HG03469 (cell line): Measurements from ENCODE around the gene GPC5.
"Not testable (repeated sequence)": the region's sequence is repeated elsewhere in the genome, so short reads cannot be mapped to it uniquely, and the experiment has no call there.

Experiments
- ATAC-seq: cut with Tn5 transposase; IDR thresholded peaks from one replicate; pipeline ENCODE4 v1.9.1; 2021; ENCODE audit warnings: mild to moderate bottlenecking, moderate library complexity, moderate number of reproducible peaks; ENCODE audit not compliant: unreplicated experiment

Gene GPC5

GRCh38 chr13:92491839-92492238, 1093.4 kb downstream of the GPC5 start:
- no peak for ATAC-seq

- no peak for ATAC-seq
Observed at GRCh38 chr13:92494915-92495314, 1096.5 kb downstream of the GPC5 start.

- no peak for ATAC-seq
Observed at GRCh38 chr13:92500192-92500591, 1101.8 kb downstream of the GPC5 start.

- no peak for ATAC-seq
Observed at GRCh38 chr13:92510416-92510815, 1112.0 kb downstream of the GPC5 start.

- no peak for ATAC-seq
Observed at GRCh38 chr13:92512852-92513251, 1114.4 kb downstream of the GPC5 start.

GRCh38 chr13:92513672-92514071, 1115.3 kb downstream of the GPC5 start:
- no peak for ATAC-seq

GRCh38 chr13:92514420-92515125, 1116.2 kb downstream of the GPC5 start:
- no peak for ATAC-seq

- ATAC-seq, result not testable (repeated sequence)
Observed at GRCh38 chr13:92516878-92517277, 1118.5 kb downstream of the GPC5 start.

GRCh38 chr13:92518622-92519021, 1120.2 kb downstream of the GPC5 start:
- ATAC-seq, result not testable (repeated sequence)

- no peak for ATAC-seq
Observed at GRCh38 chr13:92530364-92530763, 1131.9 kb downstream of the GPC5 start.

GRCh38 chr13:92535222-92536006, 1137.0 kb downstream of the GPC5 start:
- ATAC-seq, result no peak

GRCh38 chr13:92537471-92537870, 1139.0 kb downstream of the GPC5 start:
- ATAC-seq, result no peak

- ATAC-seq, result no peak
Observed at GRCh38 chr13:92538164-92538563, 1139.7 kb downstream of the GPC5 start.

- not testable (repeated sequence) for ATAC-seq
Observed at GRCh38 chr13:92539148-92539547, 1140.7 kb downstream of the GPC5 start.

GRCh38 chr13:92547266-92547665, 1148.8 kb downstream of the GPC5 start:
- no peak for ATAC-seq

GRCh38 chr13:92549276-92549675, 1150.9 kb downstream of the GPC5 start:
- no peak for ATAC-seq

GRCh38 chr13:92553470-92554114, 1155.2 kb downstream of the GPC5 start:
- no peak for ATAC-seq

GRCh38 chr13:92560883-92561282, 1162.5 kb downstream of the GPC5 start:
- ATAC-seq, result no peak

GRCh38 chr13:92564942-92565341, 1166.5 kb downstream of the GPC5 start:
- no peak for ATAC-seq

- ATAC-seq, result no peak
Observed at GRCh38 chr13:92566767-92567166, 1168.3 kb downstream of the GPC5 start.

- ATAC-seq, result no peak
Observed at GRCh38 chr13:92572190-92572589, 1173.8 kb downstream of the GPC5 start.
